ENCODE data around the gene PRSS33.

Gene PRSS33

GRCh38 chr16:2791174-2791573 is 3.8 kb upstream of the PRSS33 start:
- in situ Hi-C loops (cut with MboI; ENCODE audit: low sequenced_read_pairs, unreplicated experiment), result no loop called here
- TF ChIP-seq, protein P1, sequence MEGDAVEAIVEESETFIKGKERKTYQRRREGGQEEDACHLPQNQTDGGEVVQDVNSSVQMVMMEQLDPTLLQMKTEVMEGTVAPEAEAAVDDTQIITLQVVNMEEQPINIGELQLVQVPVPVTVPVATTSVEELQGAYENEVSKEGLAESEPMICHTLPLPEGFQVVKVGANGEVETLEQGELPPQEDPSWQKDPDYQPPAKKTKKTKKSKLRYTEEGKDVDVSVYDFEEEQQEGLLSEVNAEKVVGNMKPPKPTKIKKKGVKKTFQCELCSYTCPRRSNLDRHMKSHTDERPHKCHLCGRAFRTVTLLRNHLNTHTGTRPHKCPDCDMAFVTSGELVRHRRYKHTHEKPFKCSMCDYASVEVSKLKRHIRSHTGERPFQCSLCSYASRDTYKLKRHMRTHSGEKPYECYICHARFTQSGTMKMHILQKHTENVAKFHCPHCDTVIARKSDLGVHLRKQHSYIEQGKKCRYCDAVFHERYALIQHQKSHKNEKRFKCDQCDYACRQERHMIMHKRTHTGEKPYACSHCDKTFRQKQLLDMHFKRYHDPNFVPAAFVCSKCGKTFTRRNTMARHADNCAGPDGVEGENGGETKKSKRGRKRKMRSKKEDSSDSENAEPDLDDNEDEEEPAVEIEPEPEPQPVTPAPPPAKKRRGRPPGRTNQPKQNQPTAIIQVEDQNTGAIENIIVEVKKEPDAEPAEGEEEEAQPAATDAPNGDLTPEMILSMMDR (IDR thresholded peaks at IDR 0.05; ENCODE audit: borderline replicate concordance, control extremely low read depth, extremely low read depth, insufficient read depth, missing control alignments), result no peak

GRCh38 chr16:2790631-2791030 is 3.3 kb upstream of the PRSS33 start:
- DNase-seq (ENCODE audit: low spot score), result no peak
- in situ Hi-C loops (cut with MboI; ENCODE audit: low sequenced_read_pairs, unreplicated experiment), result no loop called here
- TF ChIP-seq, protein P1 (IDR thresholded peaks at IDR 0.05; ENCODE audit: borderline replicate concordance, control extremely low read depth, extremely low read depth, insufficient read depth, missing control alignments), result no peak

More at GRCh38 chr16:2791174-2791573, 3.8 kb upstream of the PRSS33 start:
- DNase-seq (ENCODE audit: low spot score), result no peak

GRCh38 chr16:2787961-2788360 is 601 bp upstream of the PRSS33 start:
- peak; percentile 20 for DNase-seq (ENCODE audit: low spot score)
- TF ChIP-seq, protein P1 (IDR thresholded peaks at IDR 0.05; ENCODE audit: borderline replicate concordance, control extremely low read depth, extremely low read depth, insufficient read depth, missing control alignments), result no peak
- in situ Hi-C loops (cut with MboI; ENCODE audit: low sequenced_read_pairs, unreplicated experiment), result no loop called here

DNA sequence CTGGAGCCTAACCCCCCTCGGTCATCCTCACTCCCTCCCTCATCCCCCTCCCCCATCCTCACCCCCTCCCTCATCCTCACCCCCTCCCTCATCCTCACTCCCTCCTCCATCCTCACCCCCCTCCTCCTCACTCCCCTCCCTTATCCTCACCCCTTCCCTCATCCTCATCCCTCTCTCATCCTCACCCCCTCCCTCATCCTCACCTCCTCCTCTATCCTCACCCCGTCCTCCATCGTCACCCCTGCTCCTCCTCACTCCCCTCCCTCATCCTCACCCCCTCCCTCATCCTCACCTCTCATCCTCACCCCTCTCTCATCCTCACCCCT is 571 bp downstream of the PRSS33 start:
- DNase-seq (ENCODE audit: low spot score), result no peak
- in situ Hi-C loops (cut with MboI; ENCODE audit: low sequenced_read_pairs, unreplicated experiment), result no loop called here
- TF ChIP-seq, protein P1 (IDR thresholded peaks at IDR 0.05; ENCODE audit: borderline replicate concordance, control extremely low read depth, extremely low read depth, insufficient read depth, missing control alignments), result no peak

GRCh38 chr16:2786061-2786825 is 1.1 kb downstream of the PRSS33 start:
- DNase-seq (ENCODE audit: low spot score), result no peak
- TF ChIP-seq, protein P1 (IDR thresholded peaks at IDR 0.05; ENCODE audit: borderline replicate concordance, control extremely low read depth, extremely low read depth, insufficient read depth, missing control alignments), result no peak
- in situ Hi-C loops (cut with MboI; ENCODE audit: low sequenced_read_pairs, unreplicated experiment), result no loop called here

- DNase-seq (ENCODE audit: low spot score), result peak; percentile 43
- in situ Hi-C loops (cut with MboI; ENCODE audit: low sequenced_read_pairs, unreplicated experiment), result no loop called here
- TF ChIP-seq, protein P1 (IDR thresholded peaks at IDR 0.05; ENCODE audit: borderline replicate concordance, control extremely low read depth, extremely low read depth, insufficient read depth, missing control alignments), result no peak
Measured at GRCh38 chr16:2785101-2785991, 2.0 kb downstream of the PRSS33 start.

All from GM13976 (cell line).